Vagina (tissue), 2 donors: ENCODE measurements around the gene SMTNL2. TPM values are rescaled to one million over a fixed set of nuclear protein-coding genes. Genes with fewer than 3 reads are reported as not detected.

ENCODE experiments used
- DNase-seq, 2 donors: peaks; one replicate each; pipeline ENCODE4 v3.0.0-alpha.2; 2017; ENCODE audit errors: extremely low spot score in 2 of 2
- H3K27ac ChIP-seq: fragments of 200-600 bp; sonication (generic); one replicate; pipeline ENCODE4 v1.5.1; 2019
- H3K27me3 ChIP-seq: fragments of 200-600 bp; sonication (generic); one replicate; pipeline ENCODE4 v1.5.1; 2019
- H3K36me3 ChIP-seq, 2 donors: fragments of 200-600 bp; sonication (generic); one replicate each; pipeline ENCODE4 v1.5.1; 2017 to 2019
- H3K4me1 ChIP-seq: fragments of 200-600 bp; sonication (generic); one replicate; pipeline ENCODE4 v1.5.1; 2019
- H3K4me3 ChIP-seq, 2 donors: fragments of 200-600 bp; sonication (generic); 1 replicate in 1 of 2; 2 replicates in 1 of 2; pipeline ENCODE4 v1.5.1; 2016 to 2019
- H3K9me3 ChIP-seq: fragments of 200-600 bp; sonication (generic); one replicate; pipeline ENCODE4 v1.5.1; 2019
- POLR2A ChIP-seq, 2 donors: fragments of 450-650 bp; IDR thresholded peaks; one replicate each; pipeline ENCODE4 v1.6.1; 2017; ENCODE audit warnings: antibody characterized with exemption in 2 of 2, mild to moderate bottlenecking in 2 of 2, moderate library complexity in 2 of 2
- POLR2AphosphoS5 ChIP-seq, 2 donors: sonication (generic); formaldehyde crosslinking; IDR thresholded peaks; one replicate each; pipeline ENCODE4 v1.9.0; 2017; ENCODE audit warnings: antibody characterized with exemption in 2 of 2, mild to moderate bottlenecking in 2 of 2, low read depth in 1 of 2; ENCODE audit not compliant: insufficient read depth in 1 of 2
- intact Hi-C: fragments of 100-400 bp; cut with DNase I; formaldehyde crosslinking; loops from one replicate; pipeline ENCODE4 v1.15.1; 2023
- total RNA-seq: library from RNA; depleted of rRNA; stranded (reverse); fragments of >200 nt; gene quantifications from one replicate; pipeline ENCODE4 v1.2.3, GENCODE V29; 2016
- TF ChIP-seq, protein P1 (sequence below), 3 experiments: fragments of 450-650 bp in 2 of 3; fragments of 200-600 bp in 1 of 3; sonication (generic) in 1 of 3; IDR thresholded peaks; one replicate each; pipeline ENCODE4 v1.5.1; 2017 to 2019; ENCODE audit warnings: antibody characterized with exemption in 3 of 3, mild to moderate bottlenecking in 2 of 3, moderate library complexity in 2 of 3

Gene SMTNL2
- total RNA-seq, 1 donor from 2014 or later: 2.5 TPM

- no peaks in the 10 kb centered on the region for H3K27me3 ChIP-seq
- H3K27ac ChIP-seq: no peak overlapping the region
- no peaks in the 10 kb centered on the region for H3K9me3 ChIP-seq
- no peaks in the 10 kb centered on the region for H3K36me3 ChIP-seq
- H3K4me1 ChIP-seq: peaks cover 20% of the 10 kb centered on the region
- TF ChIP-seq POLR2A (IDR thresholded peaks at IDR 0.05) (no peak), POLR2AphosphoS5 (IDR thresholded peaks at IDR 0.05; ENCODE audit: insufficient read depth in 1 of 2, low read depth in 1 of 2) (no peak)
- TF ChIP-seq, protein P1, sequence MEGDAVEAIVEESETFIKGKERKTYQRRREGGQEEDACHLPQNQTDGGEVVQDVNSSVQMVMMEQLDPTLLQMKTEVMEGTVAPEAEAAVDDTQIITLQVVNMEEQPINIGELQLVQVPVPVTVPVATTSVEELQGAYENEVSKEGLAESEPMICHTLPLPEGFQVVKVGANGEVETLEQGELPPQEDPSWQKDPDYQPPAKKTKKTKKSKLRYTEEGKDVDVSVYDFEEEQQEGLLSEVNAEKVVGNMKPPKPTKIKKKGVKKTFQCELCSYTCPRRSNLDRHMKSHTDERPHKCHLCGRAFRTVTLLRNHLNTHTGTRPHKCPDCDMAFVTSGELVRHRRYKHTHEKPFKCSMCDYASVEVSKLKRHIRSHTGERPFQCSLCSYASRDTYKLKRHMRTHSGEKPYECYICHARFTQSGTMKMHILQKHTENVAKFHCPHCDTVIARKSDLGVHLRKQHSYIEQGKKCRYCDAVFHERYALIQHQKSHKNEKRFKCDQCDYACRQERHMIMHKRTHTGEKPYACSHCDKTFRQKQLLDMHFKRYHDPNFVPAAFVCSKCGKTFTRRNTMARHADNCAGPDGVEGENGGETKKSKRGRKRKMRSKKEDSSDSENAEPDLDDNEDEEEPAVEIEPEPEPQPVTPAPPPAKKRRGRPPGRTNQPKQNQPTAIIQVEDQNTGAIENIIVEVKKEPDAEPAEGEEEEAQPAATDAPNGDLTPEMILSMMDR (IDR thresholded peaks at IDR 0.05): no peak
- H3K4me3 ChIP-seq: no peak overlapping the region
- no peak for DNase-seq
- intact Hi-C loops: no loop called here
These were observed 26.3 kb downstream of the SMTNL2 start for GRCh38 chr17:4610656-4611055.

DNA sequence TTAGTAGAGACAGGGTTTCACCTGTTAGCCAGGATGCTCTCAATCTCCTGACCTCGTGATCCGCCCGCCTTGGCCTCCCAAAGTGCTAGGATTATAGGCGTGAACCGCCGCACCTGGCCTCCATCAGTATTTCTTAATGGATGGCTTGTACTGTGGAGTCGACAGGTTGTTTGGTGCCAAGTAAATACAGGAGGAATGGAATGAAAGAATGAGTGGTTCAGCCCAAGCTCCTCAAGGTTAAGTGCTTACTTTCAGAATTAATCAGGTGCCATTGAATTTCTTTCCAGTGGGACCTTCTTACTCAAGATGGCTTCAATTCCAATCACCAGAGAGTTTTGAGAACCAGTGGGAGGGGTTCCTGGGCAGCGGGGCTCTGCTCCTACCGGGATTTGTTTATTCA is 32.1 kb downstream of the SMTNL2 start:
- TF ChIP-seq POLR2AphosphoS5 (IDR thresholded peaks at IDR 0.05; ENCODE audit: insufficient read depth in 1 of 2, low read depth in 1 of 2) (no peak), POLR2A (IDR thresholded peaks at IDR 0.05) (no peak)
- TF ChIP-seq, protein P1 (IDR thresholded peaks at IDR 0.05): no peak
- no peak overlapping the region for H3K27ac ChIP-seq
- intact Hi-C loops: no loop called here
- H3K36me3 ChIP-seq: no peaks in the 10 kb centered on the region
- no peaks in the 10 kb centered on the region for H3K27me3 ChIP-seq
- no peaks in the 10 kb centered on the region for H3K9me3 ChIP-seq
- H3K4me1 ChIP-seq: no peaks in the 10 kb centered on the region
- no peak for DNase-seq
- H3K4me3 ChIP-seq: no peak overlapping the region

GRCh38 chr17:4617090-4617489 is 32.8 kb downstream of the SMTNL2 start:
- Histone ChIP-seq H3K27me3 (no peaks in the 10 kb centered on the region), H3K27ac (no peak overlapping the region), H3K4me3 (no peak overlapping the region), H3K4me1 (no peaks in the 10 kb centered on the region), H3K9me3 (no peaks in the 10 kb centered on the region), H3K36me3 (no peaks in the 10 kb centered on the region)
- intact Hi-C loops: no loop called here
- DNase-seq: no peak
- no peak for TF ChIP-seq POLR2A (IDR thresholded peaks at IDR 0.05)
- TF ChIP-seq, protein P1 (IDR thresholded peaks at IDR 0.05): no peak
- no peak for TF ChIP-seq POLR2AphosphoS5 (IDR thresholded peaks at IDR 0.05; ENCODE audit: insufficient read depth in 1 of 2, low read depth in 1 of 2)

DNA sequence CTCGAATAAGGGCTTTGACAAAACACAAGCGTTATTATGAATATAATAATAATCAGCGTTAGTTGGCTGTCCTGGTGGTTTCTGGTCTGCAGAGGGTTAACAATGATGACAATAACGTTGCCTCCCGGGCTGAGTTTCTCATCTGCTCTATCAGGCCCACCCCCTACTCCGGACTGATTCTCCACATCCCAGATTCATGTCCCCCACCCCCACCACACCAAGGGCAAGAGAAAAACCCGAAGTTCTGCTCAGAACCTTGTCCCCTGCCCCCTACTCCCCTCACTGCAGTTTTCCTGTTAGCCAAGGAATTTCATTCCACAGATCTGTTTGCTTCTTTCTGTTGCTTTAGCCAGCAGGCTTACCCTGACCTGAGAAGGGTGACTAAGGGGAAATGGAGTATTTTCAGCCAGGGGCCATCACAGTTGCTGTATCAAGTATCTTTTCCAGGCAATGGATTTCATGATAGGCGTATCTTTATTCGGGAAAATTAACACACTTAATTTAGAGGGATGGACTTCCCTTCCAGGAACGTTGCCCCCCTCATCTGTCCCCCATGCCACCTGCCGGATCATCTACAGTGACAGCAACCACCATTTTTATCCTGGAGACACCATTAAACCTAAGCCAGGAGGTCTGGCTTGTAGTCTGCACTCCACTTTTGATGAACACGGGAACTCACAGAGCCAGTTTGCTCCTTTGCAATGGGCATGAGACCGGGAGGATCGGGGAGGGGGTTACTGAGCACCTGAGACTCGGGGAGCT is 33.4 kb downstream of the SMTNL2 start:
- Histone ChIP-seq H3K27me3 (no peaks in the 10 kb centered on the region), H3K36me3 (no peaks in the 10 kb centered on the region), H3K27ac (no peak overlapping the region), H3K9me3 (no peaks in the 10 kb centered on the region), H3K4me1 (no peaks in the 10 kb centered on the region), H3K4me3 (no peak overlapping the region)
- no peak for TF ChIP-seq POLR2AphosphoS5 (IDR thresholded peaks at IDR 0.05; ENCODE audit: insufficient read depth in 1 of 2, low read depth in 1 of 2)
- TF ChIP-seq, protein P1 (IDR thresholded peaks at IDR 0.05): no peak
- TF ChIP-seq POLR2A (IDR thresholded peaks at IDR 0.05): no peak
- intact Hi-C loops: no loop called here
- DNase-seq: no peak

DNA sequence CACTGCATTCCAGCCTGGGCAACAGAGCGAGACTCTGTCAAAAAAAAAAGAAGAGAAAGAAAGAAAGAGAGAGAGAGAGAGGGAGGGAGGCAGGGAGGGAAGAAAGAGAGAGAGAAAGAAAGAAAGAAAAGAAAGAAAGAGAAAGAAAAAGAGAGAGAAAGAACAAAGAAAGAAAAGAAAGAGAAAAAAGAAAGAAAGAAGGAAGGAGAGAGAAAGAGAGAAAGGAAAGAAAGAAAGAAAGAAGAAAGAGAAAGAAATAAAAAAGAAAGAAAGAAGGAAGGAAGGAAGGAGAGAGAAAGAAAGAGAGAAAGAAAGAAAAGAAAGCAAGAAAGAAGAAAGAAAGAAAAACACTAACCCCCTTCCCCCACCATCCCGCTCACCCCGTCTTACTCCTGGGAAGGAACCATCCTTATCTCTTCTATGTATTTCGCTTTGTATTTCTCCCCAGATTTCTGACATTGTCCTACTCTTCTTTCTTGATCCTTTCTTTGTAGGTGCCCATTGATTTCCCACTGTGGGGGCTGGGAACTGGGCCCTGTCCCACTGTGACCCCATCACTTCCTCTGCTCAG is 36.3 kb downstream of the SMTNL2 start:
- Histone ChIP-seq H3K4me3 (no peak overlapping the region), H3K27ac (no peak overlapping the region), H3K4me1 (no peaks in the 10 kb centered on the region), H3K9me3 (no peaks in the 10 kb centered on the region), H3K27me3 (no peaks in the 10 kb centered on the region), H3K36me3 (no peaks in the 10 kb centered on the region)
- TF ChIP-seq POLR2A (IDR thresholded peaks at IDR 0.05) (no peak), POLR2AphosphoS5 (IDR thresholded peaks at IDR 0.05; ENCODE audit: insufficient read depth in 1 of 2, low read depth in 1 of 2) (no peak)
- TF ChIP-seq, protein P1 (IDR thresholded peaks at IDR 0.05): no peak
- intact Hi-C loops: no loop called here
- no peak for DNase-seq
